HG02970 (cell line): ENCODE measurements around the gene CD247.

Source experiments
- ATAC-seq: cut with Tn5 transposase; IDR thresholded peaks from one replicate; pipeline ENCODE4 v1.9.1; 2021; ENCODE audit warnings: mild to moderate bottlenecking, moderate library complexity, moderate number of reproducible peaks; ENCODE audit not compliant: unreplicated experiment, low FRiP score

The CD247 gene

GRCh38 chr1:167491586-167492461 lies 26.5 kb downstream of the CD247 start:
- no peak for ATAC-seq

DNA sequence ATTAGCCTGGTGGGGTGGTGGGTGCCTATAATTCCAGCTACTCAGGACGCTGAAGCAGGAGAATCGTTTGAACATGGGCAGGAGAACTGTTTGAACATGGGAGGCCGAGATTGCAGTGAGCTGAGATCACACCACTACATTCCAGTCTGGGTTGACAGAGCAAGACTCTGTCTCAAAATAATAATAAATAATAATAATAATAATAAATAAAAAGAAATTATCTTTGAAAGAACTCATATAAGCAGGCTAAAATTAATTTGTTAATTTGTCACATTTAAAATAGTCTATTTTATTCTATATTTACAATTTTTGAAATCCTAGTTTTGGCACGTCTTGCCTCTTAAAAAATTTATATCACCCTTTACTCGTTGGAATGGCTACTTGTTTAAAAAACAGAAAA lies 27.6 kb downstream of the CD247 start:
- no peak for ATAC-seq

DNA sequence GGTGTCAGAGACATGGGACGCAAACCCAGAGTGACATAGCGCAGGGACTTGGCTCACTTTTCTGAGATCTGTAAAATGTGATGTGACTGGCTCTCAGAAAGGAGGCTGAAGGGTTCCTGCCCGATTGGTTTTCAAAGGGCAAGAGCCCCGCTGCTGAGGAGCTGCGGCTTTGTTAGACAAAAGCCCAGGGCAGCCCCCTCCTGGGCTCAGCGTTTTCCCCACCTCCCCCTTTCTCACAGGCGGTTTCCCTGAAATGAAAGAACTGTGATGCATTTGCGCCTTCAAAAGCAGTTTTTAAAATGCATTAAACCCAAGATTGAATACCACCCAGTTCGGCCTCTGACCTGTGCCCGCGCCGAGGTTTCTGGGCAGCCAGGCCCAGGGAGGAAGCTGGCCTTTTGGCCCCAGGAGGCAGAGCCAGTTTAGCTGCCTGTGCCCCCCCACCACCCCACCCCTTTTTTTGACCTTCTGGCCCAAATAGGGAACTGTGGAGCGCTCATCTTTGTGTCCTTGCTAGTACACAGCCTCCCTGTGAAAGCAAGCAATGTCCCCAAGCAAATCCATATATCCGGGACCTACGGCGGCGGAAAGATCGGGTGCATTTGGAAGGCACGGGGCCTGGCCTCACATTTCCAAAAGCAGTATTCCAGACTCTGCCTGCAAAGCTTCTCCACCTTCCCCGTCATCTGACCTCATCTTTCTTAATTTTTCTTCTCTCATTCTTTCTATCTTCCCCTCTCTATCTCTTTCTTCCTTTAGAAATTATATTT lies 28.6 kb downstream of the CD247 start:
- ATAC-seq = no peak

DNA sequence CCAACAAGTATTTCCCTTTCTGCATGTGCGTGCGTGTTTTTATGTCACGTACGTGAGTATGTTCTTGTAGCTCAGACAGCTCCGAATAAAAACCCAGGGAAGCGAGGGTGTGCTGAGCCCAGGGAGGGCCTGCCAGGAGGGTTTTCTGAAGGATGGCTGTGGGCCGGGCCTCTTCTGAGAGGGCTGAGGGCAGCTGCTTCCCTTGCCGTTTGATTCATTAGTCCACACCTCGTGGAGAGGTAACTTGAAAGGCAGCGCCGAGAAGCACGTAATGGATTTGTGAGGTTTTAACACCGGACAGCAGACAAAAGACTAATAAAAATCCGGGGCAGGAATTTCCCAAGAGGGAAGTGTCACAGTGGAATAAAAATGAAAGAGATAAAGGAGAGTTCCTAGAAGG lies 29.5 kb downstream of the CD247 start:
- no peak for ATAC-seq

DNA sequence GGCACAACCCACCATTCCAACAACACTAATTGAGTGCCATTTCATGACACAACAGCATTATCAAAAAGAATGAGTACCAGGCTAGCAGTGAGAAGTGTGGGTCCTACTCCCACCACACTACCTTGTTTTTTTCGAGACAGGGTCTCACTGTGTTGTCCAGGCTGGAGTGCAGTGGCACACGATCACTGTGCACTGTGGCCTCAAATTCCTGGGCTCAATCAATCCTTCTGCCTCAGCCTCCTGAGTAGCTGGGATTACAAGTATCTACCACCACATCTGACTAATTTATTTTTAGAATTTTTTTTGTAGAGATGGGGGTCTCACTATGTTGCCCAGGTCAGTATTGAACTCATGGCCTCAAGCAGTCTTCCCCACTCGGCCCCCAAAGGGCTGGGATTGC lies 30.7 kb downstream of the CD247 start:
- ATAC-seq = no peak

DNA sequence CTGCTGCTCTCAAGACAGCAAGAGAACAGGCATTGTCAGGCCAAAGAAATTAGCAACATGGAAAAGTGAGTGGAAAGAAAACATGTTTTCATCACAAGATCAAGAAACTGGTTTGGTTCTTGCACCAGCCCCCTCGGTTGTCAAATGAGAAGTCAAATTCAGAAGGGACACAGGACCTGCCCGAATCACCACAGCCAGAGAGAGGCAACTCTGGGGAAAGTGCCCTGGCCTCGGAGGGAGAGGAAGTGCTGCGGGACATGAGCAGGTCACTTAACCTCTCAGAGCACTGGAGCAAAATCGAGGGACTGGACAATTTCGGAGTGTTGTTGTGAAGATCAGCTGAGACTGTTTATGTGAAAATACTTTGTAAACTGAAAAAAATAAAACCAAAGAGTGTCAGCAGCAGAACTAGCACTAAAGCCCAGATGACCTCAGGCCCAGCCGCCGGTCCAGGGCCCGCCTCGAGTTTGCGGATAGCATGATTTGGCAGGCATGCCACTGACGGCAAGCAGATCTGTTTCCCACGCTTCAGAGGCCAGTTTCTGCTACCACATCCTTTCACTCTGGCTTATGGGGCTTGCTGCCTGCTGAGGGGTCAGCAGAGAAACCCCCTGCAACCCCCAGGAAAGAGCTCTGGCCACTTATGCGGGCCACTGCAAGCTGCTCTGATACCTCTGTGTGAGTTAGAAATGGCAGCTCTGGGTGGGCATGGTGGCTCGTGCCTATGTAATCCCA lies 32.1 kb downstream of the CD247 start:
- ATAC-seq = no peak

DNA sequence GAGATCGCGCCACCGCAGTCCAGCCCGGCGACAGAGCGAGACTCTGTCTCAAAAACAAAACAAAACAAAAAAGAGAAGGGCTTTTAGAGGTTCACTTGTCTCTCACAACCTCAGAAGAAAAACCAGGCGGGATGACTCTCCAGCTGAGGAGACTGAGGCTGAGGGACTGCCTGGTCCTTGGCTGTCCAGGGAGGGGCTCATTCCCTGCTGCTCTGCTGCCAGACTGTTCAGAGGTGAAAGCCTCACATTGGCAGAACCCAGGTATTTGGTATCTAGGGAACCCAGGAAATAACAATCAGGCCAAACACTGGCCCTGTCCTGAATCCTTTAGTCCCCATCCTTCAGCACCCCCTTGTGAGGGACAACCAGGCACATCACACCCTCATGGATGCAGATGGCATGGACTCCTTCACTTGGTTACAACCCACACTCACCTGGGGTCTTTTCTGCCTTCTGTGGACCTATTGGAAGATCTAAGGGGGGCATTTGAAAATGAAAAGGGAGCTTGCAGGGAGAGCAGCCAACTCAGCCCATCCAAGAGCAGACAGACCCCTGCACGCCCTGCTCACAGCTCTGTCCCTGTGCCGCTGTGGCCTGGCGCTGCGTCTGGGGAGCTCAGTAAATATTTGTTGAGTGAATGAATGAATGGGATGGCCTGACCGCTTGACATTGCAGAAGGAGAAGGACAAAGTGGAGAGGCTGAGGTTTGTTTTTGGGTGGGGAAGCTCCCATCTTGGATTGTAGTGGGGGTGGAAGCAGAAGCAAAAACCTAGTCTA lies 33.4 kb downstream of the CD247 start:
- ATAC-seq = no peak

DNA sequence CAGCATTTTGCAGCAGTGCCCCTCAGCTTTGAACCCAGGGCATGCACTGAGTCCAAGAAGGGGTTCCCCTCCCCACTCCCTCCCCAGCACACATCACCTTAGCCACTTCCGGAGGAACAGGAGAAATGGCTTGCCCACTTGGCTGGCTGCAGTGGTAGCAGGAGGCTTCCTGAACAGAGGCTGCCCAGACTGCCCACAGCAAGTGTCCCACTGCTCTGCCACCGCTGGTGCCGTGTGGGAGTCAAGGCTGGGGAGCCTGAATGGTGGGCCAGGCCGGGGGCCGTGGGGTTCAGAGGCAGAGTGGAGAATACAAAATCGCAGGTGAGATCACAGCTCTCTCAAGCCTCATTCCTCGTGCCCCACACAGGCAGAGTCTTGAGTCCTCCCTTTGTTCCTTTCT lies 34.5 kb downstream of the CD247 start:
- ATAC-seq = no peak

DNA sequence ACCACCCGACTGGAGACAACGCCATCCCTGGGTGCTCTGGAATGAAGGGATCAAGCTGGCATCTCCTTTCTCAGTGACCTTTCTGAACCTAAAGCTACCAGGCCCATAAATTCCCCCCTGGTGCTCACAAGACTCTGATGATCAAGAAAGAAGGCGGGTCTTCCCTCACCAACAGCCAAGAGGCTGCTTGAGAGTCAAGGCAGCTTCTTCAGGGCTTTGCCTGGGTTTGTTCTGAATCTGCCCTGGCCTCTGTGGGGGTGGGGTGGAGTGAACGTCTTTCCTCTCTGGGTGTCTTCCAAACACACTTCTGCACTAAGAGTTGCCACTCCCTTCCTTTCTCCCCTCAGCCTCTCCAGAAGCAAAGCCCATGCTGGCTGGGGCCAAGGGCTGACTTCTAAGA lies 36.1 kb downstream of the CD247 start:
- ATAC-seq = no peak

- ATAC-seq = no peak
Measured at GRCh38 chr1:167479331-167479979, 38.9 kb downstream of the CD247 start.

GRCh38 chr1:167477986-167478385 lies 40.3 kb downstream of the CD247 start:
- no peak for ATAC-seq

DNA sequence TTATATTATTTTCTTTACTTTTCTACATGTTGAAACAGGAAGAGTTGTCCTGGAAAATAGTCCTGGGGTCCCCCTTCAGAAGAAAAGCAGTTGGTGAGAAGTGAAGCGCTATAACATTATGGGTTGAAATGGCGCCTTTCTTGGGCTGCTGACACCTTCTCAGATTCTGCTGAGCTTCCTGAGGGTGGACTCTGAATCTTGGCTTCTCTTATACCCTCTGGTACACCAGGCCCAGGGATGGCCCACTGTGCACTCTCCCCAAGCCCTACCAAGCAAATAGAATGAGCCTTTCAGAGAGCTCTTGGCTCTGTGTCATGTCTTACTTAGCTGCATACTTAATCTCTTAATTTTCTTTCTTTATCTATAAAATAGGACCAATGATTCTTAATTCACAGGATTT lies 42.3 kb downstream of the CD247 start:
- no peak for ATAC-seq

DNA sequence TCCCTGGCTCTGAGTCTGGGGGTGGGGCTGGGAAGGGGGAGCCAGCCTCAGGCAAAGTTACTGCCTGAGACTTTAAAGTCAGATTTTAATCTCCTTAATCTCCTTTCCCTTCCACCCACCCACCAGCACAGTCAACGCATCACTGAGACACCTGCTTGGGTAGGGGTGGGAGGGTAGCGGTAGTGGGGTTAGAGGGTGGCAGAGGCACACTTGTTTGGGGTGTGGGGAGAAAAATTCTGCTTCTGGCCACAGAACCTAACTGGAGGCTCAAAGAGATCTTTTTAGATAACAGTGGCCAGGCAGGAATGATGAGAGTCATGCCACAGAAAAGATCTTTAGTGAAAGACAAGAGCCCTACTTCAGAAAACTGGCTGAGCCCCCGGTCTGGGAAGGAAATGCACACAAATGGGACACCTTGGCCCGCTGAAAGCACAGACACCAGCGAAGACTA lies 44.1 kb downstream of the CD247 start:
- no peak for ATAC-seq

GRCh38 chr1:167473761-167474160 lies 44.6 kb downstream of the CD247 start:
- no peak for ATAC-seq

DNA sequence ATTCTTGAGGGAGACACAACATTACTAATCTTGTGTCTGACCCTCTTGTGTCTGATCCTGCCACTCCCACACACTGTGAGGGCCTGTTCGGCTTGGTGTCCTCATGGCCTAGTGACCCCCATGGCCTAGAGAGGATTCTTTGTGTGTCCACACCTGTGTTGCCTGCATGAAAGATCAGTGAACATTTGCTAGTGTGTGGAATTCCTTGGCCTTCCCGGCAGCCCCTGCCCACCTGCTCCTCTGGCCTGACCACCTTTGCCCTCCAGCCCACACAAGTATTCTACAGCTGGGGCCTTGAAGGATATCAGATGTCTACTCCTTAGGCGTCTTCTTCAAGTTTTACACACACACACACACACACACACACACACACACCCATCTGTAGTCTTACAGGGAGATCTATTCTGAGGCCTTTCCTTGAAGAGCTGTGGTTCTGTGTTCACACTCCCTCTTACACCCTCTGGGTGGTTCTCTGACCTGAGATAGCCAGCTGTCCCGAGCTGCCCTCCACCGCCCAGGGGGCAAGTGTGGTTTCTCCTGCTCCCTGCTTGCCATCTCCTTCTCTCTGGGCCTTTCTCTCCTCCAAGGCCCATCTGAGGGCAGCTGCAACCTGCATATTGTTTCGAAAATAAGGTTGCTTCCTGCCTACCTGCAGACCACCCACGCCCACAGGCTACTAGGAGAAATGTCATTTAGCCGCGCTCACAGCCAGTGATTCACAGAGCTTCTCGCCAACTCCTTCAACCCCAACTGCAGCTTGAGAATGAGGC lies 45.4 kb downstream of the CD247 start:
- no peak for ATAC-seq

GRCh38 chr1:167471568-167471967 lies 46.8 kb downstream of the CD247 start:
- no peak for ATAC-seq

- ATAC-seq = no peak
Measured at GRCh38 chr1:167469280-167469965, 48.9 kb downstream of the CD247 start.

GRCh38 chr1:167467752-167468151 lies 50.6 kb downstream of the CD247 start:
- ATAC-seq = no peak
